Liver (tissue), 3 donors: ENCODE data around the gene TRIM56.

ENCODE experiments used
- GABPA ChIP-seq, 2 donors: IDR thresholded peaks in 1 of 2; conservative IDR thresholded peaks in 1 of 2; 2 replicates each; pipeline ENCODE4 v1.6.1; 2016; ENCODE audit warnings: antibody characterized with exemption in 2 of 2, mild to moderate bottlenecking in 1 of 2, moderate library complexity in 1 of 2
- NR2F2 ChIP-seq: IDR thresholded peaks from 2 replicates; pipeline ENCODE4 v1.6.1; 2016; ENCODE audit warnings: antibody characterized with exemption
- RXRA ChIP-seq, 2 donors: IDR thresholded peaks; 2 replicates each; pipeline ENCODE4 v1.6.1; 2017 to 2018; ENCODE audit warnings: antibody characterized with exemption in 2 of 2, mild to moderate bottlenecking in 1 of 2
- TF ChIP-seq, protein P1 (sequence below): fragments of 150-350 bp; IDR thresholded peaks from 2 replicates; pipeline ENCODE4 v1.5.1; 2017; ENCODE audit warnings: improper control_type of control experiment, low read depth, low read length; ENCODE audit not compliant: missing input control
- donor health status: healthy.
- donor health status: healthy.

DNA sequence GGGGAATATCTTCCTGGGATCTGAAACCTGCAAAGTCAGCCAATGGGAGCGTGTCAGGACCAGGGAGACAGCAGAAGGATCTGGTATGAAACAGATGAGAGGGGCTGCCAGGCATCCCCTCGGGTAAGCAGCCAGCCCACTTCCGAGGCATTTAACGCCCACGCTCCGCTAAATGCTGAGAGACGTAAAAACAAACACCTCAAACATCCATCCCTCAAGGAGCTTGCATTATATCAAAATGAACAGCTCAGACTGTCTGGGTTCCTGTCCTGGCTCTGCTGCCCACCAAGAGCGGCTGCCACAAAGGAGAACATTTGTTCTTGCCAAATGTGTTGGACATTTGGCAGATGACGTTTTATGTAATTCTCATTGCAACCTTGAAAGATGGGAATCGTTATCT lies 34.6 kb downstream of the TRIM56 start:
- TF ChIP-seq, protein P1, sequence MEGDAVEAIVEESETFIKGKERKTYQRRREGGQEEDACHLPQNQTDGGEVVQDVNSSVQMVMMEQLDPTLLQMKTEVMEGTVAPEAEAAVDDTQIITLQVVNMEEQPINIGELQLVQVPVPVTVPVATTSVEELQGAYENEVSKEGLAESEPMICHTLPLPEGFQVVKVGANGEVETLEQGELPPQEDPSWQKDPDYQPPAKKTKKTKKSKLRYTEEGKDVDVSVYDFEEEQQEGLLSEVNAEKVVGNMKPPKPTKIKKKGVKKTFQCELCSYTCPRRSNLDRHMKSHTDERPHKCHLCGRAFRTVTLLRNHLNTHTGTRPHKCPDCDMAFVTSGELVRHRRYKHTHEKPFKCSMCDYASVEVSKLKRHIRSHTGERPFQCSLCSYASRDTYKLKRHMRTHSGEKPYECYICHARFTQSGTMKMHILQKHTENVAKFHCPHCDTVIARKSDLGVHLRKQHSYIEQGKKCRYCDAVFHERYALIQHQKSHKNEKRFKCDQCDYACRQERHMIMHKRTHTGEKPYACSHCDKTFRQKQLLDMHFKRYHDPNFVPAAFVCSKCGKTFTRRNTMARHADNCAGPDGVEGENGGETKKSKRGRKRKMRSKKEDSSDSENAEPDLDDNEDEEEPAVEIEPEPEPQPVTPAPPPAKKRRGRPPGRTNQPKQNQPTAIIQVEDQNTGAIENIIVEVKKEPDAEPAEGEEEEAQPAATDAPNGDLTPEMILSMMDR: no peak
- TF ChIP-seq RXRA (IDR thresholded peaks at IDR 0.05): no peak
- no peak for TF ChIP-seq GABPA (IDR thresholded peaks at IDR 0.05 in 1 of 2, conservative IDR thresholded peaks at IDR 0.05 in 1 of 2)
- no peak for TF ChIP-seq NR2F2
